Nucleus accumbens (tissue), 56 donors: ENCODE data around the gene PLSCR1.

ENCODE experiments used
- DNase-seq, 56 donors: peaks; one replicate each; lab custom pipeline; 2025; lab: John Stamatoyannopoulos, UW

PLSCR1 gene

GRCh38 chr3:146544002-146544928 lies at the start of gene PLSCR1:
Gene PLSCR1 (minus strand): TSS chr3:146544607. CDS start chr3:146536552, 8,055 bp downstream.
- DNase-seq, result peak; percentile 16 to 88 (median 70)

- no peak for DNase-seq
These were observed 49.4 kb upstream of the PLSCR1 start for GRCh38 chr3:146593776-146594175.

- no peak for DNase-seq
These were observed 46.1 kb upstream of the PLSCR1 start for GRCh38 chr3:146590521-146590920.

- peak in 7 of 56 donors; percentile 0 to 54 (median 8) for DNase-seq
These were observed 45.6 kb upstream of the PLSCR1 start for GRCh38 chr3:146589899-146590508.

- no peak for DNase-seq
These were observed 40.7 kb upstream of the PLSCR1 start for GRCh38 chr3:146585156-146585555.

GRCh38 chr3:146581951-146582467 lies 37.6 kb upstream of the PLSCR1 start:
- DNase-seq, result no peak

- DNase-seq, result no peak
These were observed 36.7 kb upstream of the PLSCR1 start for GRCh38 chr3:146581080-146581601.

GRCh38 chr3:146577662-146578061 lies 33.3 kb upstream of the PLSCR1 start:
- peak in 2 of 56 donors; percentile 0 to 21 for DNase-seq

- DNase-seq, result no peak
These were observed 31.2 kb upstream of the PLSCR1 start for GRCh38 chr3:146575636-146576035.

- DNase-seq, result no peak
These were observed 29.8 kb upstream of the PLSCR1 start for GRCh38 chr3:146574173-146574572.

- DNase-seq, result no peak
These were observed 24.9 kb upstream of the PLSCR1 start for GRCh38 chr3:146569314-146569713.

- no peak for DNase-seq
These were observed 21.7 kb upstream of the PLSCR1 start for GRCh38 chr3:146566138-146566537.

- no peak for DNase-seq
These were observed 17.5 kb upstream of the PLSCR1 start for GRCh38 chr3:146561879-146562278.

- no peak for DNase-seq
These were observed 17.1 kb upstream of the PLSCR1 start for GRCh38 chr3:146561463-146561862.

- DNase-seq, result no peak
These were observed 16.3 kb upstream of the PLSCR1 start for GRCh38 chr3:146560678-146561077.

- no peak for DNase-seq
These were observed 15.0 kb upstream of the PLSCR1 start for GRCh38 chr3:146559388-146559787.

GRCh38 chr3:146558781-146559180 lies 14.4 kb upstream of the PLSCR1 start:
- no peak for DNase-seq

- DNase-seq, result no peak
These were observed 13.3 kb upstream of the PLSCR1 start for GRCh38 chr3:146557745-146558144.

GRCh38 chr3:146555311-146555710 lies 10.9 kb upstream of the PLSCR1 start:
- DNase-seq, result no peak

- no peak for DNase-seq
These were observed 9.8 kb upstream of the PLSCR1 start for GRCh38 chr3:146554151-146554760.
